ENCODE measurements around the gene MCAM.
A peak's percentile ranks its signal among the peaks of the same experiment; 100 is the strongest.

The MCAM gene

GRCh38 chr11:119344291-119345010 lies 27.5 kb upstream of the MCAM start:
- H3K27me3 ChIP-seq (ENCODE audit: control insufficient read depth, insufficient read depth, low read length): peaks cover 12% of the 10 kb centered on the region; the same call in 1 of the 2 replicates
- no peak overlapping the region for H3K27ac ChIP-seq (ENCODE audit: low read length)
- H3K9me3 ChIP-seq (ENCODE audit: control insufficient read depth, insufficient read depth, low read length): no peaks in the 10 kb centered on the region
- peaks cover 5% of the 10 kb centered on the region for H3K4me1 ChIP-seq (ENCODE audit: control insufficient read depth, insufficient read depth, low read length)
- no peak for DNase-seq (ENCODE audit: low read depth, low spot score)
- no CpG with 5 or more reads among the region's 14 CpGs for WGBS (ENCODE audit: insufficient coverage, insufficient read length)
- no peaks in the 10 kb centered on the region for H3K36me3 ChIP-seq (ENCODE audit: control insufficient read depth, insufficient read depth, low read length)
- H3K4me3 ChIP-seq (ENCODE audit: low read length): no peak overlapping the region

- H3K36me3 ChIP-seq (ENCODE audit: control insufficient read depth, insufficient read depth, low read length): no peaks in the 10 kb centered on the region
- peaks cover 16% of the 10 kb centered on the region for H3K27me3 ChIP-seq (ENCODE audit: control insufficient read depth, insufficient read depth, low read length)
- no peak overlapping the region for H3K27ac ChIP-seq (ENCODE audit: low read length)
- WGBS (ENCODE audit: insufficient coverage, insufficient read length): no CpG with 5 or more reads among the region's 7 CpGs
- H3K4me1 ChIP-seq (ENCODE audit: control insufficient read depth, insufficient read depth, low read length): peaks cover 10% of the 10 kb centered on the region
- no peaks in the 10 kb centered on the region for H3K9me3 ChIP-seq (ENCODE audit: control insufficient read depth, insufficient read depth, low read length)
- no peak for DNase-seq (ENCODE audit: low read depth, low spot score)
- no peak overlapping the region for H3K4me3 ChIP-seq (ENCODE audit: low read length)
Observed at GRCh38 chr11:119343726-119344125, 26.8 kb upstream of the MCAM start.

GRCh38 chr11:119342362-119343130 lies 25.6 kb upstream of the MCAM start:
- peaks cover 16% of the 10 kb centered on the region for H3K27me3 ChIP-seq (ENCODE audit: control insufficient read depth, insufficient read depth, low read length)

GRCh38 chr11:119342023-119342300 lies 25.0 kb upstream of the MCAM start:
- WGBS (ENCODE audit: insufficient coverage, insufficient read length): no CpG with 5 or more reads among the region's 7 CpGs

More at GRCh38 chr11:119342362-119343130, 25.6 kb upstream of the MCAM start:
- Histone ChIP-seq H3K27ac (ENCODE audit: low read length) (no peak overlapping the region), H3K4me3 (ENCODE audit: low read length) (no peak overlapping the region), H3K36me3 (ENCODE audit: control insufficient read depth, insufficient read depth, low read length) (no peaks in the 10 kb centered on the region), H3K4me1 (ENCODE audit: control insufficient read depth, insufficient read depth, low read length) (peaks cover 11% of the 10 kb centered on the region), H3K9me3 (ENCODE audit: control insufficient read depth, insufficient read depth, low read length) (no peaks in the 10 kb centered on the region)
- WGBS (ENCODE audit: insufficient coverage, insufficient read length): no CpG with 5 or more reads among the region's 10 CpGs
- DNase-seq (ENCODE audit: low read depth, low spot score): no peak

DNA sequence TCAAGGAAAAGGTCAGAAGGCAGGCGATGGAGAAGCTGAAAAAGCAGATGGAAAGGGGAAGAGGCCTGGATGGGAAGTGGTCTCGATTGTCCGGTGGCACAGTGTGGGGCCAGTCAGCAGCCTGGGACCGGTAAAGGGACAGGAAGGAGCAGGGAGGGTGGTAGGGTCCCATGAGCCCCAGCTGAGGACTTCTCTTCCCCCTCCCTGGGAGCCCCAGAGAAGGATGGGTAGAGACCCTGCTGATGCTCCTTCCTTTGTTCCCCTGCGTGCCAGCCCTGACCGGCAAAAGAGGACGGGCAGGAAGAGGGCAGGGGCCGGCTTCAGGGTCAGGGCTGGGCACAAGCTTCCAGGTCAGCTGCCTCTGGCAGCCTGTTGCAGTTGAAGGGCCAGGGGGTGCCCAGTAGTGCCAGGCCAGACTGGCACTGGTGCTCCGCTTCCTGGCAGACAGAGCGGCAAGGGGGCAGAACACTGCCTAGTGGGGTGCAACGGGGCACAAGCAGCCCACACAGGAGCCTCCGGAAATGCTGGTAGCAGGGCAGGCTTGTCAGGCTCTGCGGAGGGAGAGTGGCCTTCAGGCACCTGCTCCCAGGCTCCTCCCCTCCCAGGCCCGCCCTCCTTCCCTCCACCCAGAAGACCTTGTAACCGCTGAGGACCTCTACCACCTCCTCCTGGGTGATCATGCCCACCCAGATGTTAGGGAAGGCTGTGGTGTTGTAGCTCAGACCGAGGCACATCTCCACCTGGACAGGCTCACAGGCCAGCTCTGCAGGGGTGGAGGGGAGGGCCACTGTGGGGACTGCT lies 24.5 kb upstream of the MCAM start:
- no peak overlapping the region for H3K27ac ChIP-seq (ENCODE audit: low read length)
- H3K4me3 ChIP-seq (ENCODE audit: low read length): no peak overlapping the region
- no peaks in the 10 kb centered on the region for H3K36me3 ChIP-seq (ENCODE audit: control insufficient read depth, insufficient read depth, low read length)
- no peak for DNase-seq (ENCODE audit: low read depth, low spot score)
- H3K9me3 ChIP-seq (ENCODE audit: control insufficient read depth, insufficient read depth, low read length): no peaks in the 10 kb centered on the region
- peaks cover 12% of the 10 kb centered on the region for H3K4me1 ChIP-seq (ENCODE audit: control insufficient read depth, insufficient read depth, low read length)
- peaks cover 16% of the 10 kb centered on the region for H3K27me3 ChIP-seq (ENCODE audit: control insufficient read depth, insufficient read depth, low read length)
- WGBS (ENCODE audit: insufficient coverage, insufficient read length): no CpG with 5 or more reads among the region's 16 CpGs

More at GRCh38 chr11:119342023-119342300, 25.0 kb upstream of the MCAM start:
- Histone ChIP-seq H3K4me1 (ENCODE audit: control insufficient read depth, insufficient read depth, low read length) (peaks cover 12% of the 10 kb centered on the region), H3K36me3 (ENCODE audit: control insufficient read depth, insufficient read depth, low read length) (no peaks in the 10 kb centered on the region), H3K9me3 (ENCODE audit: control insufficient read depth, insufficient read depth, low read length) (no peaks in the 10 kb centered on the region), H3K27ac (ENCODE audit: low read length) (no peak overlapping the region), H3K27me3 (ENCODE audit: control insufficient read depth, insufficient read depth, low read length) (peaks cover 16% of the 10 kb centered on the region), H3K4me3 (ENCODE audit: low read length) (no peak overlapping the region)
- DNase-seq (ENCODE audit: low read depth, low spot score): no peak

GRCh38 chr11:119340335-119341221 lies 23.6 kb upstream of the MCAM start, which contains the start of gene C1QTNF5:
Gene C1QTNF5, minus strand, starts transcription at chr11:119340883. Its CDS starts 486 bp downstream, at chr11:119340397.
- WGBS (ENCODE audit: insufficient coverage, insufficient read length): no CpG with 5 or more reads among the region's 53 CpGs
- Histone ChIP-seq H3K27me3 (ENCODE audit: control insufficient read depth, insufficient read depth, low read length) (peaks cover 16% of the 10 kb centered on the region), H3K9me3 (ENCODE audit: control insufficient read depth, insufficient read depth, low read length) (no peaks in the 10 kb centered on the region), H3K4me1 (ENCODE audit: control insufficient read depth, insufficient read depth, low read length) (peaks cover 12% of the 10 kb centered on the region), H3K27ac (ENCODE audit: low read length) (no peak within 1 kb of the TSS), H3K4me3 (ENCODE audit: low read length) (peak within 1 kb of the TSS; percentile 41; the same call in 1 of the 2 replicates), H3K36me3 (ENCODE audit: control insufficient read depth, insufficient read depth, low read length) (peaks cover 4% of the 10 kb centered on the region; the same call in 1 of the 2 replicates)
- no peak for DNase-seq (ENCODE audit: low read depth, low spot score)

DNA sequence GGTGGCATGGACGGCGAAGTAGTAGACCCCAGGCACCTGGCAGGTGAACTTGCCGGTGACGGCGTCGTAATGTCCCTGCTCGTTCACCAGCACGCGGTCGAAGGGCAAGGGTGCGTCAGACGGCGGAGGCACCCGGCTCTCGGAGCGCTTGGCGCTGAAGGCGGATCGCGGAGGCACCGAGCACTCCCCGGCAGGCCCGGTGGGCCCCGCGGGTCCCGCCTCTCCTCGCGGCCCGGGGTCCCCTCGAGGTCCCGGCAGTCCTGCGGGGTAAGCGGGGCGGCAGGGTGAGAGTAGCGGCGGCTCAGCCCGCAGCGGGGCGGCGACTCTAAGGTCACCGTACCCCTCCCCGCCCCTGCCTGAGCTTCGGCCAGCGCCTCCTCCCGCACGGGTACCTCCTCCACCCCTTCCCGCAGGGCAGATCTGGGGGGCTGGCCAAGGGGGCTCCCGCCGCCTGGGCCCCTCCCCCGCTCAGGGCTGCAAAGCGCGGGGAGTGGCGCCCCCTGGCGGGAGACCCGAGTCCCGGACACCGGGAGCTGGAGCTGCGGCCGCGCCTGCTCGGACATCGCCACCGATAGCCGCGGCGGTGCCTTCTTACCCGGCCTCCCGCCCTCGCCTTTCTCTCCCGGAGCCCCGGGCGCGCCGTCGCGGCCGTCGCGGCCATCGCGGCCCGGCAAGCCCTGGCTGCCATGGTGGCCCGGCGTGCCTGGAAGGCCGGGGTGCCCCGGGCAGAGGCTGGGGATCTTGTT lies 22.8 kb upstream of the MCAM start:
- Histone ChIP-seq H3K27ac (ENCODE audit: low read length) (no peak overlapping the region), H3K4me1 (ENCODE audit: control insufficient read depth, insufficient read depth, low read length) (peaks cover 18% of the 10 kb centered on the region), H3K9me3 (ENCODE audit: control insufficient read depth, insufficient read depth, low read length) (no peaks in the 10 kb centered on the region), H3K36me3 (ENCODE audit: control insufficient read depth, insufficient read depth, low read length) (peaks cover 4% of the 10 kb centered on the region; the same call in 1 of the 2 replicates), H3K4me3 (ENCODE audit: low read length) (peak overlapping the region; percentile 41; the same call in 1 of the 2 replicates), H3K27me3 (ENCODE audit: control insufficient read depth, insufficient read depth, low read length) (peaks cover 16% of the 10 kb centered on the region)
- WGBS (ENCODE audit: insufficient coverage, insufficient read length): no CpG with 5 or more reads among the region's 86 CpGs
- no peak for DNase-seq (ENCODE audit: low read depth, low spot score)

DNA sequence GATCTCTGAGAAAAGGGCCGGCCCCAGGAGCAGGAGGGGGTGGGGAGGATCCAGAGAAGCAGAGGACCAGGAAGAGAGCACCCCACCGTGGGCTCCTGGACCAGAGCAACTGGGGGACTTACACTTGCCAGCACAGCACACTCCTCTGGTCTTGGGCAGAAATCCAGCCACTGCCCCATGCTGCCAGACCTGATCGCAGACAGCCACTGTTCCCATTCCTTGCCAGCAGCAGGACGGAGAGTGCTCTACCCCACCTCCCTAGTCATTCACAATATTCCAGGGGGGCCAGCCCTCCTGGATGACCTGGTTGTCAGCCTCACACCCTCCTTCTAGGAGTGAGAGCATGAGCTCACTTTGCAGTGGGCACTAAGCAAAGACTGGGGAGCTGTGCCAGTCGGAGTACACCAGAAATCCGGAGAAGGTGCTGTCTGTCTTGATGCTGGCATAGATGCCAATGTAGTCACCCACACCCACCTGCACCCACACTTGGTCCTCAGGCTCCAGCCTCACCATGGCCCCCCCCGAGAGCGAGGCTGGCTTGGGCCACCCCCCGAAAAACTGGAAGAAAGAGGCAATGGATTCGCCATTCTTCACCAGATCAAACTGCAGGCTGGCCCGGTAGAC lies 22.1 kb upstream of the MCAM start:
- WGBS (ENCODE audit: insufficient coverage, insufficient read length): no CpG with 5 or more reads among the region's 11 CpGs
- Histone ChIP-seq H3K4me1 (ENCODE audit: control insufficient read depth, insufficient read depth, low read length) (peaks cover 18% of the 10 kb centered on the region), H3K4me3 (ENCODE audit: low read length) (peak overlapping the region; percentile 41; the same call in 1 of the 2 replicates), H3K36me3 (ENCODE audit: control insufficient read depth, insufficient read depth, low read length) (peaks cover 4% of the 10 kb centered on the region; the same call in 1 of the 2 replicates), H3K27me3 (ENCODE audit: control insufficient read depth, insufficient read depth, low read length) (peaks cover 16% of the 10 kb centered on the region), H3K9me3 (ENCODE audit: control insufficient read depth, insufficient read depth, low read length) (no peaks in the 10 kb centered on the region), H3K27ac (ENCODE audit: low read length) (no peak overlapping the region)
- no peak for DNase-seq (ENCODE audit: low read depth, low spot score)

Data from iPS DF 6.9 (cell line).